Measurements from ENCODE around the gene LY9. TPM values are rescaled to one million over a fixed set of nuclear protein-coding genes. Genes with fewer than 3 reads are reported as not detected.

The LY9 gene
- total and polyA plus RNA-seq, 9 of the 15 experiments (the other 6 are each of a cell fraction or from before 2014, with no cell fraction given), result not detected

DNA sequence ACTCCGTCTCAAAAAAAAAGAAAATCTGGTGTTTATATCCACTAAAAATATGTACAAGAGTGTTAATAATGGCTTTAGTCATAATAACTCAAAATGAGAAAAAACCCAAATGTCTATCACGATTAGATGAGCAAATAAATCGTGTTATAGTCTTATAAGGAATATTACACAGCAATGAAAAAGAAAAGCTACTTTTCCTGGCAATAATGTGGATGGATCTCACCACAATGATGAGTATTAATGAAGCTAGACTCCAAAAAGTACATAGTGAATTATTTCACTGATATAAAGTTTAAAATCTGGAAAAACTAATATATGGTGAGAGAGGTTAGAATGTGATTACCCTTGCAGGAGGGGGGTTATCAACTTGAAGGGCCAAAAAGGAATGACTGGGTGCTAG, 57.0 kb downstream of the LY9 start:
- no peaks in the 10 kb centered on the region for H3K9me1 ChIP-seq (ENCODE audit: control insufficient read depth, insufficient read depth, low read length)
- H4K20me1 ChIP-seq (replicated peaks; ENCODE audit: control insufficient read depth, insufficient read depth, low read length), result no peaks in the 10 kb centered on the region
- no peak overlapping the region for H2AFZ ChIP-seq (ENCODE audit: low read depth, low read length)
- no peak overlapping the region for H3K4me2 ChIP-seq (ENCODE audit: insufficient read depth, low read length)
- CTCF ChIA-PET (ENCODE audit: low intra/inter-chr PET ratio), result no interaction called here
- ATAC-seq, result no peak
- no peak for DNase-seq (ENCODE audit: extremely low read depth in 1 of 4, low spot score in 3 of 4)
- no peak overlapping the region for H3K27ac ChIP-seq (ENCODE audit: extremely low read depth, low read depth, low read length)
- intact Hi-C loops (cut with micrococcal nuclease) (no loop called here), in situ Hi-C loops (cut with MboI) (no loop called here)
- no peak overlapping the region for H3K9ac ChIP-seq (ENCODE audit: insufficient read depth in 1 of 2, low read depth in 2 of 2, low read length in 2 of 2)
- no peaks in the 10 kb centered on the region for H3K9me3 ChIP-seq (replicated peaks; ENCODE audit: control insufficient read depth, insufficient read depth, low read depth, low read length)
- POLR2A ChIA-PET, result interaction anchor here (0.6 kb wide), 2 partner anchors 193 to 558 kb away, joined by 3 read pairs; partner anchors contain the start of gene USF1
- H3K4me1 ChIP-seq (replicated peaks in 1 of 2; ENCODE audit: control insufficient read depth in 2 of 2, insufficient read depth in 2 of 2, low read length in 2 of 2), result no peaks in the 10 kb centered on the region
- H3K4me3 ChIP-seq, result no peak overlapping the region
- no peaks in the 10 kb centered on the region for H3K36me3 ChIP-seq (ENCODE audit: control insufficient read depth, insufficient read depth, low read length)
- TF ChIP-seq ZKSCAN3 (CRISPR knock-in tag; IDR thresholded peaks at IDR 0.05) (no peak), RBM25 (IDR thresholded peaks at IDR 0.05; ENCODE audit: low read depth, low read length, severe bottlenecking) (peak; percentile 45), ZNF146 (CRISPR knock-in tag; IDR thresholded peaks at IDR 0.05; ENCODE audit: unreplicated experiment) (peak; percentile 93)
- no peak for FAIRE-seq
- H3K27me3 ChIP-seq (ENCODE audit: control insufficient read depth in 2 of 2, insufficient read depth in 2 of 2, low read length in 2 of 2), result peaks cover 0 to 9% of the 10 kb centered on the region in 2 experiments; a peak in 2 of 5 replicates
- no TSS peak for BruUV-seq (replicated peaks)
- WGBS (ENCODE audit: insufficient coverage, low coverage, missing lambda C conversion rate), result 9% methylated on average over 3 of the region's 3 CpGs
- no peaks in the 10 kb centered on the region for H3K79me2 ChIP-seq (ENCODE audit: control insufficient read depth, insufficient read depth, low read length)

GRCh38 chr1:160853754-160854153, 57.8 kb downstream of the LY9 start:
- Histone ChIP-seq H3K9me1 (ENCODE audit: control insufficient read depth, insufficient read depth, low read length) (no peaks in the 10 kb centered on the region), H2AFZ (ENCODE audit: low read depth, low read length) (no peak overlapping the region), H3K27ac (ENCODE audit: extremely low read depth, low read depth, low read length) (no peak overlapping the region), H3K36me3 (ENCODE audit: control insufficient read depth, insufficient read depth, low read length) (no peaks in the 10 kb centered on the region), H3K27me3 (ENCODE audit: control insufficient read depth in 2 of 2, insufficient read depth in 2 of 2, low read length in 2 of 2) (peaks cover 0 to 9% of the 10 kb centered on the region in 2 experiments; a peak in 2 of 5 replicates), H3K79me2 (ENCODE audit: control insufficient read depth, insufficient read depth, low read length) (no peaks in the 10 kb centered on the region), H3K4me3 (no peak overlapping the region), H3K4me2 (ENCODE audit: insufficient read depth, low read length) (no peak overlapping the region), H3K4me1 (replicated peaks in 1 of 2; ENCODE audit: control insufficient read depth in 2 of 2, insufficient read depth in 2 of 2, low read length in 2 of 2) (no peaks in the 10 kb centered on the region), H3K9me3 (replicated peaks; ENCODE audit: control insufficient read depth, insufficient read depth, low read depth, low read length) (no peaks in the 10 kb centered on the region), H4K20me1 (replicated peaks; ENCODE audit: control insufficient read depth, insufficient read depth, low read length) (no peaks in the 10 kb centered on the region), H3K9ac (ENCODE audit: insufficient read depth in 1 of 2, low read depth in 2 of 2, low read length in 2 of 2) (no peak overlapping the region)
- 6% methylated on average over 2 of the region's 2 CpGs for WGBS (ENCODE audit: insufficient coverage, low coverage, missing lambda C conversion rate)
- no peak for DNase-seq (ENCODE audit: extremely low read depth in 1 of 4, low spot score in 3 of 4)
- ChIA-PET CTCF (ENCODE audit: low intra/inter-chr PET ratio) (no interaction called here), POLR2A (interaction anchor here (0.6 kb wide), 1 partner anchor 557 kb away, joined by 3 read pairs; no protein-coding TSS in a partner anchor)
- ATAC-seq, result no peak
- intact Hi-C loops (cut with micrococcal nuclease) (no loop called here), in situ Hi-C loops (cut with MboI) (no loop called here)
- TF ChIP-seq SMARCE1 (IDR thresholded peaks at IDR 0.05) (no peak), ZNF311 (CRISPR knock-in tag; IDR thresholded peaks at IDR 0.05) (no peak), TCF7L2 (IDR thresholded peaks at IDR 0.05; ENCODE audit: low read depth, low read length) (no peak), ZBTB33 (CRISPR knock-in tag; IDR thresholded peaks at IDR 0.05) (no peak), FOS (IDR thresholded peaks at IDR 0.05; ENCODE audit: extremely low read depth, insufficient read length) (no peak)
- BruUV-seq (replicated peaks), result no TSS peak
- no peak for FAIRE-seq

Measured in K562 (cell line).